A673 (cell line): ENCODE data around the gene ALDH18A1. TPM values are rescaled to one million over a fixed set of nuclear protein-coding genes. Genes with fewer than 3 reads are reported as not detected.

Experiments
- BruUV-seq: library from RNA; stranded (reverse); fragments of 400-500 nt; replicated peaks from 2 replicates; lab custom pipeline; 2021; lab: Mats Ljungman, UMichigan
- CTCF ChIA-PET: fragments of 300-600 bp; sonication (Branson Sonifier 250); formaldehyde crosslinking; loops from one replicate; lab custom pipeline; 2022; ENCODE audit warnings: antibody characterized with exemption; lab: Charles Lee
- POLR2A ChIA-PET: fragments of 300-600 bp; sonication (Branson Sonifier 250); formaldehyde crosslinking; loops from one replicate; lab custom pipeline; 2022; ENCODE audit warnings: antibody characterized with exemption; ENCODE audit not compliant: low non-redundant PET; lab: Charles Lee
- DNase-seq: peaks from one replicate; pipeline ENCODE4 v3.0.0-alpha.2; 2015; ENCODE audit warnings: low spot score
- H3K27ac ChIP-seq: fragments of 200-600 bp; sonication (generic); 2 replicates; pipeline ENCODE4 v1.5.1; 2016; ENCODE audit warnings: mixed run types, low read depth, mild to moderate bottlenecking, mixed read lengths, antibody characterized with exemption, low read length; ENCODE audit not compliant: poor library complexity, severe bottlenecking
- H3K27me3 ChIP-seq: fragments of 200-600 bp; sonication (generic); replicated peaks from 2 replicates; pipeline ENCODE4 v1.6.1; 2017; ENCODE audit warnings: mixed run types, low read depth, mild to moderate bottlenecking, mixed read lengths, antibody characterized with exemption, low read length; ENCODE audit not compliant: insufficient read depth, poor library complexity
- H3K36me3 ChIP-seq: fragments of 200-600 bp; sonication (generic); 2 replicates; pipeline ENCODE4 v1.6.1; 2016; ENCODE audit warnings: mixed run types, mild to moderate bottlenecking, mixed read lengths, antibody characterized with exemption, low read length; ENCODE audit not compliant: insufficient read depth, poor library complexity, severe bottlenecking
- H3K4me1 ChIP-seq: fragments of 200-600 bp; sonication (generic); 2 replicates; pipeline ENCODE4 v1.6.1; 2017; ENCODE audit warnings: mixed run types, mild to moderate bottlenecking, mixed read lengths, antibody characterized with exemption, low read length; ENCODE audit not compliant: insufficient read depth, poor library complexity, severe bottlenecking
- H3K4me3 ChIP-seq: fragments of 200-600 bp; sonication (generic); 2 replicates; pipeline ENCODE4 v1.5.1; 2016; ENCODE audit warnings: low read depth, mixed run types, mild to moderate bottlenecking, mixed read lengths, low read length; ENCODE audit not compliant: poor library complexity, severe bottlenecking
- H3K9me3 ChIP-seq: fragments of 200-600 bp; sonication (generic); 2 replicates; pipeline ENCODE4 v1.6.1; 2016; ENCODE audit warnings: mixed run types, low read depth, mild to moderate bottlenecking, mixed read lengths, antibody characterized with exemption, low read length; ENCODE audit not compliant: poor library complexity, severe bottlenecking
- EZH2 ChIP-seq: fragments of 200-600 bp; sonication (generic); IDR thresholded peaks from 2 replicates; pipeline ENCODE4 v1.6.1; 2017; ENCODE audit warnings: borderline replicate concordance, low read depth, mild to moderate bottlenecking, mixed read lengths, antibody characterized with exemption, low read length; ENCODE audit not compliant: poor library complexity, severe bottlenecking
- intact Hi-C: fragments of 100-400 bp; cut with micrococcal nuclease; formaldehyde crosslinking; loops from one replicate; pipeline ENCODE4 v1.10.0; 2022; ENCODE audit not compliant: unreplicated experiment
- total RNA-seq: library from RNA; stranded (reverse); gene quantifications from 2 replicates; pipeline ENCODE4 v1.2.3, GENCODE V29; 2021
- TF ChIP-seq, protein P1 (sequence below): fragments of 300-800, 200-600 bp; sonication (generic); conservative IDR thresholded peaks from 2 replicates; pipeline ENCODE4 v1.5.1; 2017; ENCODE audit warnings: low read depth, mild to moderate bottlenecking, antibody characterized with exemption, low read length, moderate library complexity, mixed read lengths

ALDH18A1 gene
- total RNA-seq, 1 experiment from 2014 or later: 88.0 TPM

DNA sequence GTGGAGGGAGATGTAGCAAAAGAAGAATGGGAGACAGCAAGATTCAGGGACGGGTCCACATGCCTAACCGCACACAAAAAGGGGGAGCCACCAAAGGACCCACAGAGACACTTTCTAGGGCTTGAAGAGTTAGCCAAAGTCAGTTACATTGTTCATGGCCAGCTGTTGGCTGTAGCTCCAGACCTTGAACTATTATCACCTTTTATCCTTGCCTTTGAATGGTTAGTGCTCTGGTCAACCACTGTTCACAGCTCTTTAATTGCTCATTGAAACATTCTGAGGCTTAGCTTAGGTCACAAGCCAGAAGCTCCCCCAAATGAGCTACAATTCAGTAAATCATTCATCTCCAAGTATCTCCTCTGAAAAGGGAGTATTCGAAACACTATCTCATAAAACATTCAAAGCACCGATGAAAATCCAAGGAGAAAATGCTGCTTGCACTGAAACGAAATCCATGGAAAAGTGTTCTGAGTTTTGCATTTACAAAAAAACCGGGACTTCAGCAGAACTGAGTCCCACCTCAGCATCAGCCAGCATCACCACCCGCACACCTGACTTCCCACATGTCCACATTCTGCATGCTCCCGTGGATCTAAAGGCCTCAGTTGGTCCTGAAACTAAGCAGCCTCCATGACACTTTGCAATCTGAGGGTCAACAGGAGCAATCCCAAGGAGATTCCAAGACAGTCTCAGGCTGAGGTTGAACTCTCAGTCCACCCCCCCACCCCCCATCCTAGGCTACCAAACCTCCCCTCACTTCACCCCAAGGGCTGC lies 99.3 kb downstream of the ALDH18A1 start:
- TF ChIP-seq, protein P1, sequence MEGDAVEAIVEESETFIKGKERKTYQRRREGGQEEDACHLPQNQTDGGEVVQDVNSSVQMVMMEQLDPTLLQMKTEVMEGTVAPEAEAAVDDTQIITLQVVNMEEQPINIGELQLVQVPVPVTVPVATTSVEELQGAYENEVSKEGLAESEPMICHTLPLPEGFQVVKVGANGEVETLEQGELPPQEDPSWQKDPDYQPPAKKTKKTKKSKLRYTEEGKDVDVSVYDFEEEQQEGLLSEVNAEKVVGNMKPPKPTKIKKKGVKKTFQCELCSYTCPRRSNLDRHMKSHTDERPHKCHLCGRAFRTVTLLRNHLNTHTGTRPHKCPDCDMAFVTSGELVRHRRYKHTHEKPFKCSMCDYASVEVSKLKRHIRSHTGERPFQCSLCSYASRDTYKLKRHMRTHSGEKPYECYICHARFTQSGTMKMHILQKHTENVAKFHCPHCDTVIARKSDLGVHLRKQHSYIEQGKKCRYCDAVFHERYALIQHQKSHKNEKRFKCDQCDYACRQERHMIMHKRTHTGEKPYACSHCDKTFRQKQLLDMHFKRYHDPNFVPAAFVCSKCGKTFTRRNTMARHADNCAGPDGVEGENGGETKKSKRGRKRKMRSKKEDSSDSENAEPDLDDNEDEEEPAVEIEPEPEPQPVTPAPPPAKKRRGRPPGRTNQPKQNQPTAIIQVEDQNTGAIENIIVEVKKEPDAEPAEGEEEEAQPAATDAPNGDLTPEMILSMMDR: no peak
- TF ChIP-seq EZH2: no peak
- no peaks in the 10 kb centered on the region for H3K36me3 ChIP-seq
- POLR2A ChIA-PET: no interaction called here
- BruUV-seq: no TSS peak
- DNase-seq: no peak
- H3K4me3 ChIP-seq: no peak overlapping the region
- no peak overlapping the region for H3K27ac ChIP-seq
- H3K27me3 ChIP-seq: peaks cover 48% of the 10 kb centered on the region
- H3K9me3 ChIP-seq: no peaks in the 10 kb centered on the region
- no peaks in the 10 kb centered on the region for H3K4me1 ChIP-seq
- CTCF ChIA-PET: interaction anchor here (0.6 kb wide), 1 partner anchor 20 kb away, joined by 5 read pairs; no protein-coding TSS in a partner anchor
- intact Hi-C loops: no loop called here

Other genes starting within 250 kb of the ALDH18A1 start
- 0.52 and 0.56 TPM in 2 replicates for gene SORBS1, start 95.3 kb downstream of the ALDH18A1 start, total RNA-seq
- 40.2 and 42.5 TPM in 2 replicates for gene TCTN3, start 37.2 kb upstream of the ALDH18A1 start, total RNA-seq
- 0.37 and 0.92 TPM in 2 replicates for gene ENTPD1, start 99.5 kb upstream of the ALDH18A1 start, total RNA-seq